ENCODE measurements around the gene LOXHD1.

The LOXHD1 gene

GRCh38 chr18:46578987-46579386 is 78.0 kb downstream of the LOXHD1 start:
- H3K27ac Mint-ChIP-seq: no peak overlapping the region
- no peak for DNase-seq
- peaks cover 15 to 28% of the 10 kb centered on the region in 2 donors for H3K9me3 Mint-ChIP-seq
- peaks cover 13% of the 10 kb centered on the region for H3K27me3 Mint-ChIP-seq
- no peak overlapping the region for H3K4me3 Mint-ChIP-seq
- H3K4me1 Mint-ChIP-seq: peaks cover 2% of the 10 kb centered on the region
- no peak for ATAC-seq

GRCh38 chr18:46577546-46577945 is 79.5 kb downstream of the LOXHD1 start:
- DNase-seq (no peak), ATAC-seq (no peak)
- no peak overlapping the region for H3K4me3 Mint-ChIP-seq
- H3K4me1 Mint-ChIP-seq: peaks cover 6% of the 10 kb centered on the region
- H3K9me3 Mint-ChIP-seq: peaks cover 15 to 24% of the 10 kb centered on the region in 2 donors
- H3K27ac Mint-ChIP-seq: no peak overlapping the region
- peaks cover 9% of the 10 kb centered on the region for H3K27me3 Mint-ChIP-seq

DNA sequence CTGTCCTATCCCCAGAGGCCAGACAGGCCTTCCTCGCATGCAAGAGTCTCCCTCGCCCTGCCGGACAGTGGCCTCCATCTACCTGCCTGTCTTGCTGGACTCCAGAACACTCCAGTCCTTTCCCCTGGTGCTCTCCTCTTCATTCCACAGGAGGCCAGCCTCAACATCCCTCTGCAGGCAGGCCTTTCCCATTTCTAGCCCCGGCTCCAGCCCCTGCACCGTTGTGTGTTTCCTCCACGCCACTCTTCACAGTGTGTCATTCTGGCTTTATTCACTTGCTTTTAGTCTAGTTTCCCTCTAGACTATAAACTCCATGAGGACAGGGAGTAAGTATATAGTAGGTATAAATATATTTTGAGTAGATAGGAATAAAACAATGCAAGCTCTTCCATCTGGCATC is 81.2 kb downstream of the LOXHD1 start:
- H3K27me3 Mint-ChIP-seq: peaks cover 7% of the 10 kb centered on the region
- H3K9me3 Mint-ChIP-seq: peaks cover 6 to 12% of the 10 kb centered on the region in 2 donors
- H3K27ac Mint-ChIP-seq: peak overlapping the region in 1 of 2 donors; percentile 62
- no peak overlapping the region for H3K4me3 Mint-ChIP-seq
- ATAC-seq: no peak
- no peak for DNase-seq
- H3K4me1 Mint-ChIP-seq: peaks cover 6% of the 10 kb centered on the region

GRCh38 chr18:46574743-46575115 is 82.3 kb downstream of the LOXHD1 start:
- Mint-ChIP-seq H3K27ac (peak overlapping the region in 1 of 2 donors; percentile 42), H3K4me3 (no peak overlapping the region), H3K27me3 (peaks cover 8% of the 10 kb centered on the region), H3K9me3 (peaks cover 0 to 2% of the 10 kb centered on the region in 2 donors), H3K4me1 (peaks cover 6% of the 10 kb centered on the region)
- ATAC-seq: no peak
- DNase-seq: no peak

GRCh38 chr18:46574000-46574742 is 82.8 kb downstream of the LOXHD1 start:
- H3K27me3 Mint-ChIP-seq: peaks cover 13% of the 10 kb centered on the region
- peaks cover 6% of the 10 kb centered on the region for H3K4me1 Mint-ChIP-seq
- ATAC-seq (no peak), DNase-seq (no peak)
- no peaks in the 10 kb centered on the region for H3K9me3 Mint-ChIP-seq
- no peak overlapping the region for H3K27ac Mint-ChIP-seq
- no peak overlapping the region for H3K4me3 Mint-ChIP-seq

DNA sequence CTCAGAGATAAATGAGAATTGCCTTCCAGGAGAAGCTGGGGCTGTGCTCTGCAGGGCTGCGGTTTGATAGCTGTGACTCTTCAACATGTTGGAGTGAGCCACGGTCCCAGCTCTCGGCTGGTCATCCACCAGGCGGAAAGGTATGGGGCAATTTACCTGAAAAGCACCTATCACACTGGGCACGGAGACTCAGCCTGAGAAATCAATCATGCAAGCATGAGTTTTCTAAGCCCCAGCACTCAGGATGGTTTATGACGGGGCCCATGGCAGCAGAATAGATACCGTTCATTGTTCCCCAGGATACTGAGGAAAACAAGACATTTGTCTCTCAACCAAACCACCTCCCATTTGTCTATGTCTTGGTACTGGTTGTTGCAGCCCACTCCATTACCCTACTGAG is 83.9 kb downstream of the LOXHD1 start:
- DNase-seq (no peak), ATAC-seq (no peak)
- Mint-ChIP-seq H3K4me3 (no peak overlapping the region), H3K27me3 (peaks cover 12% of the 10 kb centered on the region), H3K9me3 (no peaks in the 10 kb centered on the region), H3K4me1 (peaks cover 6% of the 10 kb centered on the region), H3K27ac (no peak overlapping the region)

GRCh38 chr18:46571756-46572155 is 85.3 kb downstream of the LOXHD1 start:
- Mint-ChIP-seq H3K27ac (no peak overlapping the region), H3K4me1 (peaks cover 6% of the 10 kb centered on the region), H3K9me3 (no peaks in the 10 kb centered on the region), H3K27me3 (peaks cover 12% of the 10 kb centered on the region), H3K4me3 (no peak overlapping the region)
- DNase-seq (no peak), ATAC-seq (no peak)

DNA sequence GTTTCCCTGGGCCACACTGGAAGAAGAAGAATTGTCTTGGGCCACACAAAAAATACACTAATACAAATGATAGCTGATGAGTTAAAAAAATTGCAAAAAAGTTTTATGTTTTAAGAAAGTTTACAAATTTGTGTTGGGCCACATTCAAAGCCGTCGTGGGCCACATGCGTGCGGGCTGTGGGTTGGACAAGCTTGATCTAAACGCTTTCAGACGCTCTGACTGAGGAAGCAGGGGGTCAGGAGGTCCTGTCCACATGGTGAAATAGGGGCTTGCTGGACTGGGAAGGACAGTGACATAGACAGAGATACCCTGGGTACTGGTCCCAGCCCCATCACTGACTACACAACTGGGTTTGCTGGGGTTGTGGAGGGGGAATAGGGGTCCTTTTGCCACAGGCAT is 86.4 kb downstream of the LOXHD1 start:
- DNase-seq (no peak), ATAC-seq (no peak)
- peaks cover 12% of the 10 kb centered on the region for H3K27me3 Mint-ChIP-seq
- H3K27ac Mint-ChIP-seq: no peak overlapping the region
- H3K4me3 Mint-ChIP-seq: no peak overlapping the region
- no peaks in the 10 kb centered on the region for H3K9me3 Mint-ChIP-seq
- peaks cover 6% of the 10 kb centered on the region for H3K4me1 Mint-ChIP-seq

GRCh38 chr18:46570134-46570533 is 86.9 kb downstream of the LOXHD1 start:
- ATAC-seq: no peak

DNA sequence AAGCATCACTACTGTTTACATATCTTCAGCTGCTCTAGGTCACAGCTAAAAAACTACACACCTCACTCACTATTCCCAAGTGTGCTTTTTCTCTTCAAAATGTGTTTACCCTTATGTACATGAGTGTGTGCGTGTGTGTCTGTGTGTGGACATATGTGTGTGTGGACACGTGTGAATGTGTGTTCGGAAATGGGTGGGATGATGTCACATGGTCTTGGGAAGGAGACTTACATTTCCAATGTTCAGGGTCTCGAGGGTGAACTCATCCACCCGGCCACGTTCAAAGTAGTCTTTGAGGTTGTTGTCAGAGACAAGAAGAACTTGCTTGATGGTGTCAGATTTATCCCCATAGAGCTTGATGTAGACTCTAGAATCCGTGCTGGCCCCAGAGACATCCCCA is 87.8 kb downstream of the LOXHD1 start:
- ATAC-seq: no peak
- H3K4me3 Mint-ChIP-seq: no peak overlapping the region
- H3K4me1 Mint-ChIP-seq: peaks cover 6% of the 10 kb centered on the region
- no peaks in the 10 kb centered on the region for H3K9me3 Mint-ChIP-seq
- DNase-seq: no peak
- H3K27me3 Mint-ChIP-seq: peaks cover 12% of the 10 kb centered on the region
- no peak overlapping the region for H3K27ac Mint-ChIP-seq

More at GRCh38 chr18:46570134-46570533, 86.9 kb downstream of the LOXHD1 start:
- no peaks in the 10 kb centered on the region for H3K9me3 Mint-ChIP-seq
- H3K27me3 Mint-ChIP-seq: peaks cover 12% of the 10 kb centered on the region
- no peak overlapping the region for H3K4me3 Mint-ChIP-seq
- DNase-seq: no peak
- no peak overlapping the region for H3K27ac Mint-ChIP-seq
- H3K4me1 Mint-ChIP-seq: peaks cover 6% of the 10 kb centered on the region

DNA sequence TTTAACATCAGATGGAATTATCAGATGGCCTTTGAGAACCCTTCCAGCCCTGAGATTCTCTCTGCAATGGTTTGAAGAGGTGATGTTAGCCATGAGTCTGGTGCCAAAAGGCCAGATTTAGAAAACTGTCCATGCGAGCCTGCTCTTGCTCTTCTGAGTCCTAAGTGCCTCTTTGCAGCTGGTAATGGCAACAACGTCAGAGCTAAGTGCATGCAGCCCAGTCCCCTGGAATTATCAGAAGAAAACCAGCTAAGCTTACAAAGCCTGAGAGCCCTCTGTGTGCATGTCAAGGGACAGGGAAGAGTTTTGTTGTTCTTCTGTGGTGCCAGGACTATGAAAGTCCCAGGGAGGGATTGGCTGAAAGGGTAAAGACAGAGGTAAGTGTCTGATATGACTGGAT is 89.8 kb downstream of the LOXHD1 start:
- ATAC-seq: no peak
- H3K9me3 Mint-ChIP-seq: no peaks in the 10 kb centered on the region
- no peak overlapping the region for H3K4me3 Mint-ChIP-seq
- no peaks in the 10 kb centered on the region for H3K4me1 Mint-ChIP-seq
- H3K27ac Mint-ChIP-seq: no peak overlapping the region
- no peak for DNase-seq
- H3K27me3 Mint-ChIP-seq: peaks cover 12% of the 10 kb centered on the region

DNA sequence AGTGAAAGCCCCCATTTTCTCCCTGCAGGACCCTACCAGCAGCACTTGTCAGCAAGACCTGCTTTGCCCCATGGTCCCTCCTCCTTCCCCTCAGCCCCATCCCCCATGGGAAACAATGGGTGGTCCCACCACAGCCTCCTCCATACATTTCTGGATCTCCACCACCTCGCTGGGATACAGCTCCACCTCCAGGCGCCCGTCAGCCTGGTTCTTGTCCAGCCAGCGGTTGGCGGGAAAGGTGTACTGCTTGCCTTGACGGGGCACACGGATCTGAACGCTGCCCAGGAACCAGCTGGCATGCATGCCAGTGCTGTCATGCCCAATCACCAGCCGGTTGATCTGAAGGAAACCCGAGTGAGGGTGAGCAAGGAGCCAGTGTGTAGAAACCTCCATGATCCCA is 90.9 kb downstream of the LOXHD1 start:
- no peaks in the 10 kb centered on the region for H3K4me1 Mint-ChIP-seq
- peaks cover 12% of the 10 kb centered on the region for H3K27me3 Mint-ChIP-seq
- DNase-seq: no peak
- H3K9me3 Mint-ChIP-seq: no peaks in the 10 kb centered on the region
- no peak overlapping the region for H3K27ac Mint-ChIP-seq
- no peak for ATAC-seq
- no peak overlapping the region for H3K4me3 Mint-ChIP-seq

DNA sequence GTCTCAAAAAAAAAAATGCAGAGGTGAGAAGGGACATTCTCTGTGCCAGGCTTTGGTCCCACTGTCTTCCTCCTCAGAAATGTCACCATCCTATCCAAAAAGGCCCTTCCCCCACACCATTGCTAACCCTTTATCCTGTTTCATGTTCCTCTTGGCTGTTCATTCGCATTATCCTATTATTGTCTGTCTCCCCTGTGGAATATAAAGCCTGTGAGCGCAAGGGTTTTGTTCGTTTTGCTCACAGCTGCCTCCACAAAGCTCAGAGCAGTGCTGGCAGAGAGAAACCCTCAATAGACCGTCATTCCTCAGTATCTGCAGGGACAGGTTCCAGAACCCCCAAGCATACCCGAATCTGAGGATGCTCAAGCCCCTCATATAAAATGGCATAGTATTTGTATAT is 91.8 kb downstream of the LOXHD1 start:
- no peak overlapping the region for H3K27ac Mint-ChIP-seq
- no peak for DNase-seq

GRCh38 chr18:46563317-46563716 is 93.7 kb downstream of the LOXHD1 start:
- no peaks in the 10 kb centered on the region for H3K27me3 Mint-ChIP-seq

More for the DNA sequence above, 91.8 kb downstream of the LOXHD1 start:
- no peak overlapping the region for H3K4me3 Mint-ChIP-seq
- H3K27me3 Mint-ChIP-seq: peaks cover 12% of the 10 kb centered on the region
- no peak for ATAC-seq
- no peaks in the 10 kb centered on the region for H3K4me1 Mint-ChIP-seq
- H3K9me3 Mint-ChIP-seq: no peaks in the 10 kb centered on the region

GRCh38 chr18:46562674-46563192 is 94.3 kb downstream of the LOXHD1 start:
- ATAC-seq (no peak), DNase-seq (no peak)
- H3K27me3 Mint-ChIP-seq: no peaks in the 10 kb centered on the region
- H3K4me1 Mint-ChIP-seq: no peaks in the 10 kb centered on the region
- no peaks in the 10 kb centered on the region for H3K9me3 Mint-ChIP-seq
- no peak overlapping the region for H3K4me3 Mint-ChIP-seq
- H3K27ac Mint-ChIP-seq: no peak overlapping the region

More at GRCh38 chr18:46563317-46563716, 93.7 kb downstream of the LOXHD1 start:
- Mint-ChIP-seq H3K9me3 (no peaks in the 10 kb centered on the region), H3K4me3 (no peak overlapping the region), H3K4me1 (no peaks in the 10 kb centered on the region), H3K27ac (peak overlapping the region in 1 of 2 donors; percentile 13)
- ATAC-seq (no peak), DNase-seq (no peak)

DNA sequence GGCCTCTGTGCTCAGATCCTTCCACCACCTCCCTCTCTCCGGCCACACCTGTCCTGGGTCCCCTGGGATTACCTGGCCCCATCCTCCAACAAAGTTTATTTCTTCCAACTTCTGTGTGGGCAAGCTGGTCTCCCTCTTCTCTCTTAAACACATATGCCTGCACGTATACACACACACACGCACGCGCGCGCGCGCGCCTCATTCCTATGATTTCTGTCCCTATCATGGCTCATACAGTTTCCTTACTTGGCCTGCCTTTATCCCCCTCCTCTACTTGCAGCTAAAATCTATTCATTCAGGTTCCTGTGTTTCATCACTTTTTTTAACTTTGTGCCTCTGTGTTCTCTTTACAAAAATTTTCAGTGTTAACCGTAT is 96.4 kb downstream of the LOXHD1 start:
- H3K4me3 Mint-ChIP-seq: no peak overlapping the region
- ATAC-seq: no peak
- no peak for DNase-seq
- H3K27me3 Mint-ChIP-seq: no peaks in the 10 kb centered on the region
- no peaks in the 10 kb centered on the region for H3K4me1 Mint-ChIP-seq
- H3K27ac Mint-ChIP-seq: no peak overlapping the region
- H3K9me3 Mint-ChIP-seq: no peaks in the 10 kb centered on the region

Measured in stimulated activated naive CD8-positive, alpha-beta T cell treated with anti-CD3 and anti-CD28 coated beads, Interleukin-15, amount 100 ng/mL, for 72 hours (primary cell).